GM21723 (cell line): ENCODE results near the gene NHSL2.
"Not testable (repeated sequence)": the region's sequence is repeated elsewhere in the genome, so short reads cannot be mapped to it uniquely, and the experiment has no call there.

Source experiments
- ATAC-seq: cut with Tn5 transposase; IDR thresholded peaks from one replicate; pipeline ENCODE4 v1.9.1; 2021; ENCODE audit warnings: mild to moderate bottlenecking, moderate library complexity; ENCODE audit not compliant: unreplicated experiment

Gene NHSL2

DNA sequence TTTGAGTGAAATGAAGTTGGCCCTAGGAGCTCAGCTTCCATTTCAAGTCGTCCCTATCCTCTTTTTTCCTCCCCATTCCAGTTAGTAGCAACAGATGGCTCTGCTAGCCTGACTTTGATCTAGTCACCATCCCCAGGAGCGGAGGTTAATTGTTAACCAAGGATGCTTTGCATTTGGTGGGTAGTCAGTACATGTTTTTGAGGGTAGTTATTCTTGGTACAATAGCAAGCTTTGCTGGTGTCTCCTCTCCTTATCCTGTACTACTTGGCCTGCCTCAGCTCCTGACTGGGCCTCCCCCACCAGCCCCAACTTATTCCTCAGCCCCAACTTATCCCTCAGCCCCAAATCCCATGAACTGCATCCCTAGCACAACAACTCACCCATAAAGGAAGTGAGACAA is 235.9 kb downstream of the NHSL2 start:
- no peak for ATAC-seq

DNA sequence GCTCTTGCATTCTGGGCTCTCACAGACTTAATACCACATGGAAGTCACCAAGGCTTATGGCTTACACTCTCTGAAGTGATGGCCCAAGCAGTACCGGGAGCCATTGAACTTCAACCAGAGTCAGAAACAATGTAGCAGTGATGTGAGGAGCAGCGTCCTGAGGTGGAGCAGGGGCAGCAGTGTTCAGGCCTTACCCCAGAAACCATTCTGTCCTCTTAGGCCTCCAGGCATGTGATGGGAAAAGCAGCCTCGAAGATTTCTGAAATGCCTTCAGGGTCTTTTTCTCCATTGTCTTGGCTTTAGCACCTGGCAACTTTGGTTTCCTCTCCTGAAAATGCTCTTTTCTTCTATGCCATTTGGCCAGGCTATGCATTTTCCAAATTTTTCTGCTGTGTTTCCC is 248.1 kb downstream of the NHSL2 start:
- no peak for ATAC-seq

DNA sequence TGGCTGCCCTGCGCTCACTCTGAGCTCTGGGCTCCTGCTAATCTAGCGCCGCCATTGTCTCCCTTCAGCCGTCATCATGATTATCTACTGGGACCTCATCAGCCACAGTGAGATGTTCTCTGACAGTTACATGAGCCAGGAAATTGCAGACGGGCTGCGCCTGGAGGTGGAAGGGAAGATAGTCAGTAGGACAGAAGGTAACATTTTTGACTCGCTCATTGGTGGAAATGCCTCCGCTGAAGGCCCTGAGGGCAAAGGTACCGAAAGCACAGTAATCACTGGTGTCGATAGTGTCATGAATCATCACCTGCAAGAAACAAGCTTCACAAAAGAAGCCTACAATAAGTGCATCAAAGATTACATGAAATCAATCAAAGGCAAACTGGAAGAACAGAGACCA is 249.1 kb downstream of the NHSL2 start:
- ATAC-seq: no peak

DNA sequence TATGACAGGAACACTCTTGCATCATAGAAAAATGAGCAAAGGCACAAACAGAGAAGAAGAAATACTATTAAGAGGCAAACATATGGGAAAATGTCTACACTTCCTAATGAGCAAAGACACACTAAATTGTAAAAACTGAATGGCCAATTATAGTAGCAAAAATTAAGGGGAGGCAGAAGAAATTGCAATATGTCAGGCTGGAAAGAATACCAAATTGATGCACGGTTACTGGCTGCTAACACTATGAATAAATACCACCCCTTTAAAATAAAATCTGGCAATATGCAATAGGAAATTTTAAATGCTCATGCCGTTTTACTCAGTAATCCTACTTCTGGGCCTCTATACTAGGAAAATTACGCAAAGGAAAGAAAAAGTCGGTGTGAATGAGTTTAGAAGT is 254.9 kb downstream of the NHSL2 start:
- ATAC-seq: no peak

DNA sequence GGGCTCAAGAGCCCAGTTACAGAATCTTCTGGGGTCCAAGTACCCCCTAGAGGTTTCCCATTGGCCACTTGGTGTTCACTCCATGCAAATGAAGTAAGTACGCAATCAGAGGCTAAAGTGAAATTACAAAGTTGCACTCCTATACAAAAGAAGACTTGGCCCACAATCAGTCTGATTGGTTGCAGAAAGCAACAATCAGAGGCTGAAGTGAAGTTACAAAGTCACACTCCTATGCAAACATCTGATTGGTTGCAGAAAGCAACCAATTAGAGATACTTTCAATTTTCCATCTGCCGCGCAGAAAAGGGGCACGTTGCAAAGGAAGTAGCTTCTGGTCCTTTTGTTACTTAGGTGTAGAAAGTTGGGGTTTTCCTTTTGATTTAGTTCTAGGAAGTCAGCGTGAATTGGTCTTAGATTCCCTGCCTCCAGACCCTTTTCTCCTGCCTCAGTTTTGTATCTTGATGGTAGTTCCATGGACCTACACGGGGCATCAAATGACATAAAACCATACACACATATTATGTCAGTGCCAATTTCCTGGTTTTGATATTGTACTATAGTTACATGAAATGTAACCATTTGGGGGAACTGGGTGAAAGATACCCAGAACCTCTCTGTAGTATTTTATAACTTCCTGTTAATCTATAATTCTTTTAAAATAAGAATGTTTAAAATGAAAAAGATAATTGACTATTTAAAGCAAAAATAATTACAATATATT is 258.5 kb downstream of the NHSL2 start:
- no peak for ATAC-seq

DNA sequence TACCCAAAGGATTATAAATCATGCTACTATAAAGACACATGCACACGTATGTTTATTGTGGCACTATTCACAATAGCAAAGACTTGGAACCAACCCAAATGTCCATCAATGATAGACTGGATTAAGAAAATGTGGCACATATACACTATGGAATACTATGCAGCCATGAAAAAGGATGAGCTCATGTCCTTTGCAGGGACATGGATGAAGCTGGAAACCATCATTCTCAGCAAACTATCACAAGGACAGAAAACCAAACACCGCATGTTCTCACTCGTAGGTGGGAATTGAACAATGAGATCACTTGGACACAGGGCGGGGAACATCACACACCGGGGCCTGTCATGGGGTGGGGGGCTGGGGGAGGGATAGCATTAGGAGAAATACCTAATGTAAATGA is 265.6 kb downstream of the NHSL2 start:
- ATAC-seq: not testable (repeated sequence)

DNA sequence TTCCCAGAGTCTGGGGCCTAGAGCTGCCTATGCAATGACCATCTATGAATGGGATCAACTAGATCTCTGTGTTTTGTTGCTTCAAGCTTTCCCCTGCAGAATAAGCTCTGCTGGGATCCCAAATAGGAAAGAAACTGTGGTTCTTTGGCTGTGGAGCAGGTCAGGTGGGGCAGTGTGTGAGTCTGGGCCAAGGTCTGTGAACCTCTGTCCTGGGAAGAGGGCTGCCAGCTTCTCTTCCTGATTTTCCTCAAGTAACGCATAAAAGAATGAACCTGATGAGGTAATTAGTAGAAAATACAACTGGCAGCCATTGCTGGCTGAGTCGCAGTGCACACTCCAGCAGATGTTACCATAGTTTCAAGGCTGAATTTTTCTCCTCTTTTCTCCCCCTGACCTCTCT is 266.3 kb downstream of the NHSL2 start:
- no peak for ATAC-seq

DNA sequence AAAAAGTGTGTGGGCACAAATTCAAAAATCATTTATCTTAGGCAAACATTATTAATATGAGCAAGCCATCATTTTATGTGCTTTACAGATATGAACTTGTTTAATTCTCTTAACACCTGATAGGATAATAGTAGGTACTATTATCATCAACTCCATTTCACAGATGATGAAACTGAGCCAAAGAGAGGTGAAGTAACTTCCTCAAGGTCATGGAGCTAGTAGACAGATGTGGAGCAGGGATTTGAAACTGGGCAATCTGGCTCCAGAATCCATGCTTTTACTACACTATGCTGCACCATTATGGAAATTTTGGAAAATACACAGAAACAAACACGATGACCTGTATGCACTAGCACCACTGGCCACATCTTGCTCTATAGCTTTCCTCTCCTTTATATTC is 269.9 kb downstream of the NHSL2 start:
- no peak for ATAC-seq

DNA sequence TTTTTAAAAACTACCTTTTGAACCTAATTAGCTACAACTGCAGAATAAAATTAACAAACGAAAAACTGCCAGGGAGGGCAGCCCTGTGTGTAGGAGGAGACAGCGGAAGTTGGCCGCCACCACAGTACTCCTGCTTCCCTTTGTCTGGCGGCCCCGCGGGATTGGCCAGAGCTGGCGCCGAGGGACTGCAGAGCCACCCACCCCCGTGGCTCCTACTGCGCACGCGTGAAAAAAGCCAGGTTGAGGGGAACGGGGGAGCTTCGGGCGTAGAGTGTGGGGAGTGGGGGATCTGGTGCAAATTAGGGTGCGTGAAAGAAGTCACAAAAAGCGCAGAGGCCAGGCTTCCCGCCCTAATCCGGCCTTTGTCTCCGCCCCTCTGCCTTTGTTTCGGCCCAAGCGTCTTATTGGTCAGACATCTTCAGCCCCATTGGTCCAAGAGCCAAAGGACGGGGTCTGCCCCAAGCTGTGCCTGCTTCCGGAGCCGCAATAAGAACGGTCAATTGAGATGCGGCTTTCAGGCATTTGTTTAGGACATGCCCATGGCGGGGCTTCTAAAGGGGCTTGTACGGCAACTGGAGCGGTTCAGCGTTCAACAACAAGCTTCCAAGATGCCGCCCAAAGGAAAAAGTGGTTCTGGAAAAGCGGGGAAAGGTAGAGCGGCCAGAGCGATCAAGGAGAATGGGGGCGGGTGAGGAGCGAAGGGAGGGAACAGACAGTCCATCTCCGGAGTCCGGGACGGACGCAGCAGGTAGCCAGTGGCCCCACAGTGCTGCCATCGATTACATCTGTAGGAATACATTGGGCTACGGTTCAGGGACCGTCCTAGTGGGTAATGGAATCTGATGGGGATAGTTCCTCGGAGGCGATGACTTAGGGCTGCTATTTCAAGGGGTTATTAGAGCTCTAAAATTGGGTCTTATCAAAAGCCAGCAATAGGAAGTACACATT is 270.8 kb downstream of the NHSL2 start, which contains the start of gene PIN4:
PIN4 (plus strand) TSS at position 580 of the 948 bp plus-strand sequence; CDS start at position 609, 29 bp downstream.
- ATAC-seq: peak; percentile 97

DNA sequence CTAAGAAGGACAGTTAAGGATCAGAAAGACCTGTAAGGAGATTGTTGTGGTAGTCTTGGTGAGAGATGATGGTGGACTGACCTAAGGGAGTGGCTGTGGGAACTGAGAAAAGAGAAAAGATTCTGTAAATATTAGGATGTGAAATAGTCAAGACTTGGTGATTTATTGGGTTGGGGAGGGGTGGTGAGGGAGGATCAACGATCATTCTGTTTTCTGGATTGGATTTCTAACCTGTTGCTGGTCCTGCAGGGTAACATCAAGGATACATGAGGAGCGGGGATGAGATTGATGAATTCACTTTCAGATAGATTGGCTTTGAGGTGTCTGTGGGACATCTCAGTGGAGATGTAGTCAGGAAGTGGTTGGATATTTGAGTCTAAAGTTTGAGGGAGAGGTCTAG is 272.3 kb downstream of the NHSL2 start:
- no peak for ATAC-seq

DNA sequence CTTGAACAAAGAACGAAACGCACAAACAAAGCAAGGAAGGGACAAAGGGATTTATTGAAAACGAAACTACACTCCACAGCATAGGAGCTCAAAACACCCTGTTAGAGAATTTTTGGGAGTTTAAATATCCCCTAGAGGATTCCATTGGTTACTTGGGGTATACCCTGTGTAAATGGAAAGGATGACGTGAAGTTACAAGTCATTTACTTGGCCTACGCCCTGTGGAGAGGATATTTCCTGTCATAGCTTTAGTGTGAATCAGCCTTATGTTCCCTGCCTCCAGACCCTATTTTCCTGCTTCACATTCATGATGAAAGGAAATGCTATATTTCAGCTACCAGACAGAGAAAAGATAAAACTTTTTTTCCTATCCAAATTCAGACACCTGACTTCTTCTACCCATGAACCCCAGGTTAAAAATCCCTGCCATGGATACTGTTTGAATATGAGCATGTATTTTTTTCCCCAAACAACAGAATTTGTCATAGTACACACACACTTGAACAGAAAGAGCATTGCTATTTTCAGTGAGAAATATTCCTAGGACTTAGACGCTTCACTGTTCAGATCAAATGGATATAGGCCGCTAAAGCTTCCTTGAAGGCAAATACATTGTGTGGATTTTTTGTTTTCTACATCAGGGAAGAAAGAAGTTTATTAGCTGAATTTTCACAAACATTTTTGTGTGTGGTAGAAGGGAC is 291.3 kb downstream of the NHSL2 start:
- no peak for ATAC-seq
